Smooth muscle cell (in vitro differentiated cells): ENCODE data around the gene LRP1. TPM values are rescaled to one million over a fixed set of nuclear protein-coding genes. Genes with fewer than 3 reads are reported as not detected.

Experiments
- DNase-seq: peaks from one replicate; lab custom pipeline; 2025; ENCODE audit not compliant: unreplicated experiment; lab: John Stamatoyannopoulos, UW
- H2AFZ ChIP-seq: fragments of 200-600 bp; sonication (generic); 2 replicates; pipeline ENCODE4 v1.6.0; 2016; ENCODE audit warnings: antibody characterized with exemption, low read depth, mild to moderate bottlenecking
- H3F3A ChIP-seq: fragments of 200-600 bp; sonication (generic); 2 replicates; pipeline ENCODE4 v1.6.0; 2017; ENCODE audit warnings: antibody characterized with exemption, low read depth
- H3K27ac ChIP-seq: fragments of 200-600 bp; sonication (generic); 2 replicates; pipeline ENCODE4 v1.5.1; 2016; ENCODE audit warnings: low read depth, mild to moderate bottlenecking
- H3K27me3 ChIP-seq: fragments of 200-600 bp; sonication (generic); 2 replicates; pipeline ENCODE4 v1.6.1; 2016; ENCODE audit warnings: low read depth, mild to moderate bottlenecking
- H3K36me3 ChIP-seq: fragments of 200-600 bp; sonication (generic); 2 replicates; pipeline ENCODE4 v1.5.1; 2016; ENCODE audit warnings: low read depth
- H3K4me1 ChIP-seq: fragments of 200-600 bp; sonication (generic); 2 replicates; pipeline ENCODE4 v1.5.1; 2016; ENCODE audit warnings: low read depth
- H3K4me2 ChIP-seq: fragments of 200-600 bp; sonication (generic); 2 replicates; pipeline ENCODE4 v1.6.0; 2016; ENCODE audit warnings: mild to moderate bottlenecking
- H3K4me3 ChIP-seq: fragments of 200-600 bp; sonication (generic); 2 replicates; pipeline ENCODE4 v1.5.1; 2016; ENCODE audit warnings: mild to moderate bottlenecking
- H3K79me2 ChIP-seq: fragments of 200-600 bp; sonication (generic); 2 replicates; pipeline ENCODE4 v1.6.0; 2016; ENCODE audit warnings: low read depth, mild to moderate bottlenecking
- H3K9ac ChIP-seq: fragments of 200-600 bp; sonication (generic); 2 replicates; pipeline ENCODE4 v1.6.0; 2016; ENCODE audit warnings: low read depth
- H3K9me3 ChIP-seq: fragments of 200-600 bp; sonication (generic); replicated peaks from 2 replicates; pipeline ENCODE4 v1.5.1; 2016; ENCODE audit warnings: low read depth
- H4K20me1 ChIP-seq: fragments of 200-600 bp; sonication (generic); 2 replicates; pipeline ENCODE4 v1.6.0; 2016; ENCODE audit warnings: low read depth
- WGBS: methylation state at CpG from one replicate; pipeline ENCODE4 v1.1.7; 2016; ENCODE audit warnings: low lambda C conversion rate; 5-methylcytosine and 5-hydroxymethylcytosine counted together
- polyA plus RNA-seq: library from polyadenylated mRNA; unstranded; fragments of >200 nt; fragmentation: Nextera tagmentation; extraction: Ambion mirVana; gene quantifications from 2 replicates; pipeline ENCODE4 v1.2.1, GENCODE V29; 2016
- total RNA-seq: library from RNA; depleted of rRNA; stranded (reverse); fragments of >200 nt; gene quantifications from 2 replicates; pipeline ENCODE4 v1.2.3, GENCODE V29; 2014
- TF ChIP-seq, protein P1 (sequence below): fragments of 200-600 bp; sonication (generic); IDR thresholded peaks from 2 replicates; pipeline ENCODE4 v1.5.1; 2017; ENCODE audit warnings: borderline replicate concordance, mild to moderate bottlenecking, antibody characterized with exemption; ENCODE audit not compliant: insufficient read depth, poor library complexity, severe bottlenecking

The LRP1 gene
- total and polyA plus RNA-seq, 2 experiments from 2014 or later = 75.3 to 95.4 TPM

GRCh38 chr12:57201631-57202030, 73.3 kb downstream of the LRP1 start:
- no peak overlapping the region for H3K27ac ChIP-seq
- no peaks in the 10 kb centered on the region for H3K79me2 ChIP-seq
- no peaks in the 10 kb centered on the region for H3K4me1 ChIP-seq
- peaks cover 14% of the 10 kb centered on the region for H4K20me1 ChIP-seq
- no peaks in the 10 kb centered on the region for H3K9me3 ChIP-seq
- H2AFZ ChIP-seq = no peak overlapping the region
- H3K9ac ChIP-seq = no peak overlapping the region
- no peaks in the 10 kb centered on the region for H3F3A ChIP-seq
- TF ChIP-seq, protein P1, sequence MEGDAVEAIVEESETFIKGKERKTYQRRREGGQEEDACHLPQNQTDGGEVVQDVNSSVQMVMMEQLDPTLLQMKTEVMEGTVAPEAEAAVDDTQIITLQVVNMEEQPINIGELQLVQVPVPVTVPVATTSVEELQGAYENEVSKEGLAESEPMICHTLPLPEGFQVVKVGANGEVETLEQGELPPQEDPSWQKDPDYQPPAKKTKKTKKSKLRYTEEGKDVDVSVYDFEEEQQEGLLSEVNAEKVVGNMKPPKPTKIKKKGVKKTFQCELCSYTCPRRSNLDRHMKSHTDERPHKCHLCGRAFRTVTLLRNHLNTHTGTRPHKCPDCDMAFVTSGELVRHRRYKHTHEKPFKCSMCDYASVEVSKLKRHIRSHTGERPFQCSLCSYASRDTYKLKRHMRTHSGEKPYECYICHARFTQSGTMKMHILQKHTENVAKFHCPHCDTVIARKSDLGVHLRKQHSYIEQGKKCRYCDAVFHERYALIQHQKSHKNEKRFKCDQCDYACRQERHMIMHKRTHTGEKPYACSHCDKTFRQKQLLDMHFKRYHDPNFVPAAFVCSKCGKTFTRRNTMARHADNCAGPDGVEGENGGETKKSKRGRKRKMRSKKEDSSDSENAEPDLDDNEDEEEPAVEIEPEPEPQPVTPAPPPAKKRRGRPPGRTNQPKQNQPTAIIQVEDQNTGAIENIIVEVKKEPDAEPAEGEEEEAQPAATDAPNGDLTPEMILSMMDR = no peak
- H3K36me3 ChIP-seq = no peaks in the 10 kb centered on the region
- WGBS = 96% methylated on average over 16 of the region's 16 CpGs
- H3K4me2 ChIP-seq = no peak overlapping the region
- no peak for DNase-seq
- H3K4me3 ChIP-seq = no peak overlapping the region
- H3K27me3 ChIP-seq = no peaks in the 10 kb centered on the region

DNA sequence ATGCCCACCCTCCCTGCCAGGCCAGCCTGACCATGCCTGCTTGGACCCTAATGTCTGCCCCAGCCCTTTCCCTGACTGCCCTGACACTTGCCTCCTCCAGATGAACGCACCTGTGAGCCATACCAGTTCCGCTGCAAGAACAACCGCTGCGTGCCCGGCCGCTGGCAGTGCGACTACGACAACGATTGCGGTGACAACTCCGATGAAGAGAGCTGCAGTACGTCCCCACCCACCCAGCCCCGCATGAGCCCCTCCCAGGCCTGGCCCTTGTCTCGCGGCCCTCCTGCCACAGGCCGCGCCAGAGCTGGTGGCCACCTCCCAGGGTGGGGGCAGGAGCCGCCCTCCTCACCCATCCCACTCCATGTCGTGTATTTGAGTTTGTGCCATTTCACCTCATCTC, 74.0 kb downstream of the LRP1 start:
- WGBS = 94% methylated on average over 14 of the region's 19 CpGs
- no peak overlapping the region for H3K4me2 ChIP-seq
- TF ChIP-seq, protein P1 = no peak
- no peaks in the 10 kb centered on the region for H3F3A ChIP-seq
- H3K36me3 ChIP-seq = no peaks in the 10 kb centered on the region
- no peaks in the 10 kb centered on the region for H3K79me2 ChIP-seq
- H3K4me1 ChIP-seq = no peaks in the 10 kb centered on the region
- peaks cover 19% of the 10 kb centered on the region for H4K20me1 ChIP-seq
- no peaks in the 10 kb centered on the region for H3K27me3 ChIP-seq
- H3K4me3 ChIP-seq = no peak overlapping the region
- no peaks in the 10 kb centered on the region for H3K9me3 ChIP-seq
- no peak overlapping the region for H3K27ac ChIP-seq
- H3K9ac ChIP-seq = no peak overlapping the region
- H2AFZ ChIP-seq = no peak overlapping the region
- DNase-seq = no peak

DNA sequence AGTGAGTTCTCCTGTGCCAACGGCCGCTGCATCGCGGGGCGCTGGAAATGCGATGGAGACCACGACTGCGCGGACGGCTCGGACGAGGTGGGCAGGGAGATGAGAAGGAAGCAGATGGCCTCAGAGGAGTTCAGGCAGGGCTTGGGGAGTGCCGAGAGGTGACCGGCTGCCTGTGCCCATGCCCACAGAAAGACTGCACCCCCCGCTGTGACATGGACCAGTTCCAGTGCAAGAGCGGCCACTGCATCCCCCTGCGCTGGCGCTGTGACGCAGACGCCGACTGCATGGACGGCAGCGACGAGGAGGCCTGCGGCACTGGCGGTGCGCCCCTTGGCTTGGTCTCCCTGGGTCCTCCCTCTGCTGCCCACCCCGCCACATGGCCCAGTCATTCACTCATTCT, 74.9 kb downstream of the LRP1 start:
- no peaks in the 10 kb centered on the region for H3K36me3 ChIP-seq
- WGBS = over 99% methylated on average over 28 of the region's 28 CpGs
- no peak overlapping the region for H3K4me2 ChIP-seq
- TF ChIP-seq, protein P1 = no peak
- no peaks in the 10 kb centered on the region for H3K79me2 ChIP-seq
- no peak for DNase-seq
- no peaks in the 10 kb centered on the region for H3K4me1 ChIP-seq
- H2AFZ ChIP-seq = no peak overlapping the region
- no peaks in the 10 kb centered on the region for H3K27me3 ChIP-seq
- no peaks in the 10 kb centered on the region for H3F3A ChIP-seq
- no peak overlapping the region for H3K9ac ChIP-seq
- H3K27ac ChIP-seq = no peak overlapping the region
- no peaks in the 10 kb centered on the region for H3K9me3 ChIP-seq
- no peak overlapping the region for H3K4me3 ChIP-seq
- H4K20me1 ChIP-seq = peaks cover 22% of the 10 kb centered on the region

DNA sequence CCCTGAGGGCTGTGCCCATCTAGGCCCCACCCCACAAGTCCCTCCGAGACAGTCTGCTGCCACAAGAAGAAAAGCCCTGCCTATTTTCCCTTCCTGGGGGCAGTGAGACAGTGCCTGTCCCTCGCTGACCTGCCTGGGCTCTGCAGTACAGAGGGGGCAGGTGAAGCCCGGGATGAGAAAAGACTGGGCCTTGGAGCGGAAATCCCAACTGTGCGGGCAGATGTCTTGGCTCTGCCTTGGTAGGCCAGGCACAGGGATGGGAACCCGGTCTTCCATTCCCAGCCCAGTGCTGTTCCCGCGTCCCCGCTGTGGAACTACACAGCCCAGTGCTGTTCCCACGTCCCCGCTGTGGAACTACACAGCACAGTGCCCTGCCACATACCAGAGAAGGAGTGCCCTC, 75.5 kb downstream of the LRP1 start:
- Histone ChIP-seq H3K36me3 (no peaks in the 10 kb centered on the region), H2AFZ (no peak overlapping the region)
- WGBS = 90% methylated on average over 11 of the region's 11 CpGs

More for the DNA sequence above, 75.5 kb downstream of the LRP1 start:
- H3K27ac ChIP-seq = no peak overlapping the region
- no peaks in the 10 kb centered on the region for H3F3A ChIP-seq
- H3K9me3 ChIP-seq = no peaks in the 10 kb centered on the region
- no peak overlapping the region for H3K4me2 ChIP-seq
- no peak overlapping the region for H3K4me3 ChIP-seq
- peaks cover 19% of the 10 kb centered on the region for H4K20me1 ChIP-seq
- no peak for DNase-seq
- TF ChIP-seq, protein P1 = no peak
- H3K9ac ChIP-seq = no peak overlapping the region
- H3K4me1 ChIP-seq = no peaks in the 10 kb centered on the region
- H3K79me2 ChIP-seq = no peaks in the 10 kb centered on the region
- no peaks in the 10 kb centered on the region for H3K27me3 ChIP-seq
